Testis (tissue), 3 donors: Measurements from ENCODE around the gene CKAP5. TPM values are rescaled to one million over a fixed set of nuclear protein-coding genes. Genes with fewer than 3 reads are reported as not detected.

Experiments
- DNase-seq: peaks from one replicate; pipeline ENCODE4 v3.0.0-alpha.2; 2019
- H3K27ac ChIP-seq, 2 donors: fragments of 200-600 bp; sonication (generic); one replicate each; pipeline ENCODE4 v1.5.1; 2019
- H3K27me3 ChIP-seq: fragments of 200-600 bp; sonication (generic); one replicate; pipeline ENCODE4 v1.5.1; 2019
- H3K36me3 ChIP-seq: fragments of 200-600 bp; sonication (generic); one replicate; pipeline ENCODE4 v1.5.1; 2017; ENCODE audit warnings: low read depth; ENCODE audit errors: missing control alignments
- H3K4me1 ChIP-seq: fragments of 200-600 bp; sonication (generic); one replicate; pipeline ENCODE4 v1.5.1; 2019
- H3K4me3 ChIP-seq, 2 donors: fragments of 200-600 bp; sonication (generic); one replicate each; pipeline ENCODE4 v1.5.1; 2017 to 2019
- H3K9me3 ChIP-seq: fragments of 200-600 bp; sonication (generic); one replicate; pipeline ENCODE4 v1.5.1; 2017
- CTCF ChIP-seq, 3 experiments: fragments of 450-650 bp in 2 of 3; fragments of 200-600 bp in 1 of 3; sonication (generic) in 1 of 3; IDR thresholded peaks; one replicate each; pipeline ENCODE4 v1.5.1; 2016 to 2019; ENCODE audit warnings: antibody characterized with exemption in 3 of 3, mild to moderate bottlenecking in 2 of 3, moderate library complexity in 1 of 3
- POLR2A ChIP-seq: fragments of 450-650 bp; IDR thresholded peaks from one replicate; pipeline ENCODE4 v1.6.1; 2017; ENCODE audit warnings: antibody characterized with exemption, mild to moderate bottlenecking, moderate library complexity
- WGBS, 2 donors: methylation state at CpG; one replicate each; pipeline ENCODE4 v1.1.5; 2018; 5-methylcytosine and 5-hydroxymethylcytosine counted together
- intact Hi-C: fragments of 100-400 bp; cut with DNase I; formaldehyde crosslinking; loops from one replicate; pipeline ENCODE4 v1.15.1; 2023; ENCODE audit warnings: low total_unique reads
- polyA plus RNA-seq: library from polyadenylated mRNA; stranded (reverse); fragments of 350-450 nt; fragmentation: Illumina TruSeq; extraction: RNeasy Lipid Tissue Mini Kit (QIAGEN cat#74804); gene quantifications from one replicate; pipeline ENCODE4 v1.2.3, GENCODE V29; 2014; ENCODE audit warnings: low read depth, low replicate concordance; ENCODE audit not compliant: insufficient read depth
- total RNA-seq, 2 donors: library from RNA; depleted of rRNA; stranded (reverse); fragments of >200 nt; gene quantifications; one replicate each; pipeline ENCODE4 v1.2.3, GENCODE V29; 2016

Gene CKAP5
- total and polyA plus RNA-seq, 3 donors from 2014 or later = 92.3 to 118 (median 106) TPM

GRCh38 chr11:46697723-46698122, 148.4 kb downstream of the CKAP5 start:
- Histone ChIP-seq H3K27ac (no peak overlapping the region), H3K36me3 (no peaks in the 10 kb centered on the region), H3K4me3 (no peak overlapping the region), H3K4me1 (peaks cover 52% of the 10 kb centered on the region), H3K9me3 (no peaks in the 10 kb centered on the region), H3K27me3 (no peaks in the 10 kb centered on the region)
- intact Hi-C loops = no loop called here
- WGBS, 2 donors = 27 to 50% methylated on average over 2 of the region's 2 CpGs
- TF ChIP-seq POLR2A = no peak
- no peak for TF ChIP-seq CTCF (IDR thresholded peaks at IDR 0.05)
- DNase-seq = no peak

- TF ChIP-seq POLR2A (no peak), CTCF (IDR thresholded peaks at IDR 0.05) (no peak)
- Histone ChIP-seq H3K9me3 (no peaks in the 10 kb centered on the region), H3K27me3 (no peaks in the 10 kb centered on the region), H3K36me3 (no peaks in the 10 kb centered on the region), H3K4me3 (no peak overlapping the region), H3K27ac (no peak overlapping the region), H3K4me1 (peaks cover 50% of the 10 kb centered on the region)
- no peak for DNase-seq
- intact Hi-C loops = no loop called here
- WGBS, 2 donors = 55 to 59% methylated on average over 3 of the region's 3 CpGs
These were observed 148.8 kb downstream of the CKAP5 start for GRCh38 chr11:46697303-46697702.

- peak; percentile 76 for DNase-seq
- Histone ChIP-seq H3K36me3 (no peaks in the 10 kb centered on the region), H3K4me1 (peaks cover 41% of the 10 kb centered on the region), H3K27ac (peak overlapping the region in 1 of 2 donors; percentile 50), H3K9me3 (no peaks in the 10 kb centered on the region), H3K27me3 (no peaks in the 10 kb centered on the region), H3K4me3 (no peak overlapping the region)
- 43 to 61% methylated on average over 8 to 11 of the region's 11 CpGs for WGBS, 2 donors
- no peak for TF ChIP-seq POLR2A
- TF ChIP-seq CTCF (IDR thresholded peaks at IDR 0.05) = no peak
- intact Hi-C loops = no loop called here
These were observed 149.9 kb downstream of the CKAP5 start for GRCh38 chr11:46696212-46696558.

GRCh38 chr11:46695345-46696211, 150.5 kb downstream of the CKAP5 start:
- peak overlapping the region in 1 of 2 donors; percentile 50 for H3K27ac ChIP-seq
- no peak for DNase-seq
- H3K27me3 ChIP-seq = no peaks in the 10 kb centered on the region
- H3K36me3 ChIP-seq = no peaks in the 10 kb centered on the region
- H3K9me3 ChIP-seq = no peaks in the 10 kb centered on the region
- peaks cover 41% of the 10 kb centered on the region for H3K4me1 ChIP-seq
- 75 to 82% methylated on average over 5 to 12 of the region's 12 CpGs for WGBS, 2 donors
- no peak overlapping the region for H3K4me3 ChIP-seq
- intact Hi-C loops = no loop called here
- TF ChIP-seq CTCF (IDR thresholded peaks at IDR 0.05) = no peak
- TF ChIP-seq POLR2A = no peak

- Histone ChIP-seq H3K4me3 (no peak overlapping the region), H3K36me3 (no peaks in the 10 kb centered on the region), H3K27ac (no peak overlapping the region), H3K4me1 (peaks cover 39% of the 10 kb centered on the region), H3K9me3 (no peaks in the 10 kb centered on the region), H3K27me3 (no peaks in the 10 kb centered on the region)
- WGBS, 2 donors = 76 to 90% methylated on average over 4 to 7 of the region's 7 CpGs
- intact Hi-C loops = no loop called here
- no peak for DNase-seq
- TF ChIP-seq CTCF (IDR thresholded peaks at IDR 0.05) (no peak), POLR2A (no peak)
These were observed 151.5 kb downstream of the CKAP5 start for GRCh38 chr11:46694607-46695006.
